Brain microvascular endothelial cell (primary cell): ENCODE results near the gene RING1.

Experiments used
- DNase-seq: peaks from one replicate; pipeline ENCODE4 v3.0.0-alpha.2; 2020
- H3K27ac ChIP-seq: fragments of 250-450 bp; sonication (Bioruptor Pico); 2 replicates; pipeline ENCODE4 v1.5.1; 2020; ENCODE audit warnings: mild to moderate bottlenecking, moderate library complexity
- H3K27me3 ChIP-seq: fragments of 250-450 bp; sonication (Bioruptor Pico); replicated peaks from 2 replicates; pipeline ENCODE4 v1.5.1; 2020; ENCODE audit warnings: mild to moderate bottlenecking
- H3K36me3 ChIP-seq: fragments of 250-450 bp; sonication (Bioruptor Pico); replicated peaks from 2 replicates; pipeline ENCODE4 v1.5.1; 2020; ENCODE audit warnings: mild to moderate bottlenecking
- H3K4me3 ChIP-seq: 2 replicates; pipeline ENCODE4 v1.5.1; 2011; ENCODE audit warnings: low read depth, mild to moderate bottlenecking, control low read depth, low read length, moderate library complexity
- CTCF ChIP-seq: IDR thresholded peaks from 2 replicates; pipeline ENCODE4 v1.5.1; 2011; ENCODE audit warnings: low read depth, mild to moderate bottlenecking, moderate library complexity, low read length, control low read depth, inconsistent platforms; ENCODE audit errors: missing control alignments
- in situ Hi-C: cut with HindIII; loops from 2 replicates; pipeline ENCODE4 v1.10.0; 2017; ENCODE audit warnings: low sequenced_read_pairs, low pct_ligation_motif_present

The RING1 gene

DNA sequence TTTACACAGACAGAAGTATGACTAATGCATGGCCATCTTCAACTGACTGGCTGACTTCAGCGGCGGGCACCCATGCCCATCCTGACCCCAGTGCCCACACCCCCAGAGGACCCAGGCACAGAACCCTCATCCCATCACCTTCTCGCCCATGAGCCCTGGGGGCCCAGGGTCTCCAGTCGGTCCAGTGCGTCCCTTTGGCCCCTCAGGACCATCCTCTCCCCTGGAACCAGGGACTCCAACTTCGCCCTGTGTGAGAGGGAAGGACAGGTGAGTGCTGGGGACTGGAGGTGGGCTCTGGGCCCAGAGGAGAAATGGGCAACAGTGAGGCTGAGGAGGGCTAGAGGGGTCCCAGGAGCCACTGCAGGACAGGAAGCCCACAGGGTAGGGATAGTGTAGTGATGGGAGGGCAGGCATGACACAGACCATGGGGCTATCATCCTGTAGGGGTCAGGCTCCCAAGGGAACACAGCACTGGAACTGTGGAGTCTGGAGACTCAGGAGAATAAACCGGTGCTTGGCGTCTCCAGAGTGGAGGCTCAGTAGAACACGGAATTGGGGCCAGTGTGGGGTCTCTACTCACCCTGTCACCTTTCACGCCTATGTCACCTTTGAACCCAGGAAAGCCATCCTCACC is 32.7 kb upstream of the RING1 start:
- in situ Hi-C loops = no loop called here
- TF ChIP-seq CTCF = no peak
- no peak for DNase-seq

GRCh38 chr6:33176906-33177305 is 31.4 kb upstream of the RING1 start:
- no peak overlapping the region for H3K27ac ChIP-seq
- DNase-seq = no peak
- H3K27me3 ChIP-seq = no peaks in the 10 kb centered on the region
- H3K36me3 ChIP-seq = no peaks in the 10 kb centered on the region
- H3K4me3 ChIP-seq = no peak overlapping the region
- TF ChIP-seq CTCF = no peak
- in situ Hi-C loops = no loop called here

More for the DNA sequence above, 32.7 kb upstream of the RING1 start:
- Histone ChIP-seq H3K4me3 (no peak overlapping the region), H3K36me3 (no peaks in the 10 kb centered on the region), H3K27me3 (no peaks in the 10 kb centered on the region), H3K27ac (no peak overlapping the region)

DNA sequence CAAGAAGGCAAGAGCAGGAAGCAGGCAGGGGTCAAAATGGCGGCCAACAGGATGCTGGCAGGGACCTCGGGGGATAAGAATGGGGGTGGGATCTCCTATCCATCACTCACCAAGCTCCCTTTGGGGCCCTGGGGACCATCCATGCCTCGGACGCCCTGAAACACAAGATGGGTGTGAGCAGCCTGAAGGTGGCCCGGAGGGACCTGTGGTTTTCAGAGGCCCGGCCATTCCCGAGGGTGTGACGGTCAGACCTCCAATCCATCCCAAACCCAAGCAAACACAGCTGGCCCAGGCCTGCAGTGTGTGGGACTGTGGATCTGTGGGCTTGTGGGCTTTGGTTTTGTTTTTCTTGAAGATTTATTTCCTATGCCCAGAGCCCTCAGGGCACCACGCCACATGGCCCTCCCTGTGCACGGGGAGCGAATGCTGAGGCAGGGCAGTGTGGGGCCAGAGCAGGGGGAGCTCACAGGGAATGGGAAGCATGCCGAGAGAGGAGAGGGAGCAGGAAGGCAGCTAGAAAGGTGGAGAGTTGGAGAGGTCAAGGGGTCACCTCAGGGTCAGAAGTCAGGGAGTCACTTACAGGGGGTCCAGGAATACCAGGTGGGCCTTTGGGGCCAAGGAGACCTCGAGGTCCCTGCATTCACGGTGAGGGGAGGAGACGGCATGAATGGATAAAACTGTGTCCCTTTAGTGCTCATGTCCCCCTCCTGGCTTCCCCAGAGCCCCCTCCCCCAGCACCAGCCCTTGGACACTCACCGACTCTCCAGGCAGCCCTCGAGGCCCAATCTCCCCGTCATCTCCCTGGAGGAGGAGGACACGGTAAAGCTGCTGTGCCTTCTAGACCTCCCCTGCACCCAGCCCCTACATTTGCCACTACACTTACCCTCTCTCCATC is 30.5 kb upstream of the RING1 start:
- DNase-seq = no peak

DNA sequence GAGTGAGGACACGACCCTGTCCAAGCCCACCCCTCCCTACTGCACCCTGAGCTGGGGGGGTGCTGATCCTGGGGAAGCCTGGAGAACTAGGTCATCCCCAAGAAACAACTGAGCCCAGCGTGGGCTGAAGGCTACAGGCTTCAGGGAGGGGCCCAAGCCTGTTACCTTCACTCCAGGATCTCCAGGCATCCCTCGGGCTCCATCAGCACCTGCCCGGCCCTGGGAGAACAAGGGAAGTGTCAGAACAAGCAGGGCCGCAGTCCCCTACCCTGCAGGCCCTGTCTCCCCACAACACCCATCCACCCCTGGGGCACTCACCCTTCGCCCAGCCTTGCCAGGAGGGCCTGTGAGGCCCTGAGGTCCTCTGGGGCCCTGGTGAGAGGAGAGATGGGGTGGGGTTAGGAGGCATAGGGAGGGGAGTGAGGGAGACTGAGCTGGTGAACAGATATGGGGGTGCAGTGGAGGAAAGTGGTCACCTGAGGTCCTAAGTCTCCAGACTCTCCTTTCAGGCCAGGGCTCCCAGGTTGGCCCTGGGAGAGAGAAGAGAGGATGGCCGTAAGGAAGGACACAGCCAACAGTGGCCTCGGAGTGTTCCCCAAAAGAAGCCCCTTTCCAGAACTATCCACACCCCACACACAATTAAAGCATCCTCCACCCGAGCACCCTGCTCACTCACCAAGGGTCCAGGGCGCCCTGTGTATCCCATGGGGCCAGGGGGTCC is 29.4 kb upstream of the RING1 start:
- in situ Hi-C loops = no loop called here
- TF ChIP-seq CTCF = no peak
- H3K4me3 ChIP-seq = no peak overlapping the region
- no peak for DNase-seq
- H3K36me3 ChIP-seq = no peaks in the 10 kb centered on the region
- no peaks in the 10 kb centered on the region for H3K27me3 ChIP-seq
- H3K27ac ChIP-seq = no peak overlapping the region

More for the DNA sequence above, 30.5 kb upstream of the RING1 start:
- H3K27ac ChIP-seq = no peak overlapping the region
- TF ChIP-seq CTCF = no peak
- in situ Hi-C loops = no loop called here
- H3K36me3 ChIP-seq = no peaks in the 10 kb centered on the region
- no peaks in the 10 kb centered on the region for H3K27me3 ChIP-seq
- no peak overlapping the region for H3K4me3 ChIP-seq

DNA sequence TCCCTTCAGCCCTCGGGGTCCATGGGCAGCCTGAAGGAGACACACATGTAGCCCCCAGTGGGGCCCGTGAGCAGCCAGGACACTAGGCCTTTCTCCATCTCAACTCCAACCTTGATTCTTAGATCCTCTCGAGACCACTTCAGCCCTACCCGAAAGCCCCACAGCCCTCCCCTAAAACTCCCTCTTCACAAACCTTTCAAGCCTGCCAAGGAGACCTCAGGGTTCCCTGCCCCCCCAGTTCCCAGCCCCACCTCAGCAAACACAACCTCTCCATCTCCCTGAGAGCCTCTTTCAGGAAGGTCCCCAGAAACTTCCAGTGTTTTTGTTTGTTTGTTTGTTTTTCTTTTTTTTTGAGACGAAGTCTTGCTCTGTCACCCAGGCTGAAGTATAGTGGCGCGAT is 27.2 kb upstream of the RING1 start:
- Histone ChIP-seq H3K27me3 (no peaks in the 10 kb centered on the region), H3K27ac (no peak overlapping the region), H3K36me3 (no peaks in the 10 kb centered on the region), H3K4me3 (no peak overlapping the region)
- no peak for DNase-seq
- no peak for TF ChIP-seq CTCF
- in situ Hi-C loops = no loop called here
